IMR-90 (cell line): ENCODE data around the gene MCRIP2. TPM values are rescaled to one million over a fixed set of nuclear protein-coding genes. Genes with fewer than 3 reads are reported as not detected.
A peak's percentile ranks its signal among the peaks of the same experiment; 100 is the strongest.

Experiments used
- ATAC-seq: fragments of 200-7000 bp; cut with Tn5 transposase; 2 replicates; pipeline ENCODE4 v1.9.1; 2020; ENCODE audit warnings: low read depth, mild to moderate bottlenecking, moderate library complexity
- BruUV-seq: library from RNA; stranded (reverse); fragments of 400-500 nt; replicated peaks from 2 replicates; lab custom pipeline; 2021; lab: Mats Ljungman, UMichigan
- CTCF ChIA-PET: fragments of 300-600 bp; formaldehyde crosslinking; extraction: SDS; loops from one replicate; lab custom pipeline; 2021; ENCODE audit warnings: antibody characterized with exemption; lab: Yijun Ruan, JAX
- POLR2A ChIA-PET: fragments of 300-600 bp; sonication (Branson Sonifier 250); formaldehyde crosslinking; loops from one replicate; lab custom pipeline; 2022; ENCODE audit warnings: antibody characterized with exemption; ENCODE audit not compliant: unreplicated experiment; lab: Charles Lee
- DNase-seq: peaks from one replicate; pipeline ENCODE4 v3.0.0; 2013
- H2AFZ ChIP-seq: replicated peaks from 2 replicates; pipeline ENCODE3; 2013; ENCODE audit warnings: low read length, mild to moderate bottlenecking; ENCODE audit not compliant: poor library complexity
- H2AK5ac ChIP-seq: 2 replicates; pipeline ENCODE4 v1.6.1; 2013; ENCODE audit warnings: low read depth, low read length, inconsistent platforms
- H2AK9ac ChIP-seq: replicated peaks from 2 replicates; pipeline ENCODE3; 2013; ENCODE audit warnings: mild to moderate bottlenecking, low read depth, low read length, moderate library complexity; ENCODE audit not compliant: poor library complexity
- H2BK120ac ChIP-seq: 2 replicates; pipeline ENCODE4 v1.6.1; 2013; ENCODE audit warnings: low read depth, low read length, inconsistent platforms
- H2BK15ac ChIP-seq: 3 replicates; pipeline ENCODE4 v1.6.1; 2013; ENCODE audit warnings: low read depth, low read length, inconsistent platforms
- H2BK20ac ChIP-seq: 2 replicates; pipeline ENCODE4 v1.6.1; 2013; ENCODE audit warnings: low read depth, mild to moderate bottlenecking, inconsistent platforms, low read length, moderate library complexity
- H2BK5ac ChIP-seq: 2 replicates; pipeline ENCODE4 v1.6.1; 2013; ENCODE audit warnings: mild to moderate bottlenecking, low read depth, low read length, inconsistent platforms; ENCODE audit not compliant: poor library complexity, severe bottlenecking
- H3K14ac ChIP-seq: replicated peaks from 2 replicates; pipeline ENCODE4 v1.6.1; 2013; ENCODE audit warnings: low read depth, low read length, inconsistent platforms
- H3K18ac ChIP-seq: 2 replicates; pipeline ENCODE4 v1.6.1; 2013; ENCODE audit warnings: low read depth, low read length, control low read depth
- H3K23ac ChIP-seq: 2 replicates; pipeline ENCODE4 v1.6.1; 2013; ENCODE audit warnings: low read depth, low read length, inconsistent platforms
- H3K27ac ChIP-seq: 2 replicates; pipeline ENCODE4 v1.5.1; 2013; ENCODE audit warnings: mild to moderate bottlenecking, control low read depth, low read length; ENCODE audit not compliant: insufficient read depth
- H3K27me3 ChIP-seq: 2 replicates; pipeline ENCODE4 v1.6.1; 2013; ENCODE audit warnings: low read length; ENCODE audit not compliant: control insufficient read depth, insufficient read depth
- H3K36me3 ChIP-seq: 2 replicates; pipeline ENCODE4 v1.6.1; 2013; ENCODE audit warnings: low read length, mixed read lengths; ENCODE audit not compliant: control insufficient read depth, insufficient read depth
- H3K4ac ChIP-seq: 2 replicates; pipeline ENCODE4 v1.6.1; 2013; ENCODE audit warnings: low read depth, low read length, inconsistent platforms
- H3K4me1 ChIP-seq: 2 replicates; pipeline ENCODE4 v1.6.1; 2013; ENCODE audit warnings: low read length, mixed read lengths; ENCODE audit not compliant: control insufficient read depth, insufficient read depth
- H3K4me2 ChIP-seq: 2 replicates; pipeline ENCODE4 v1.6.1; 2013; ENCODE audit warnings: low read depth, mild to moderate bottlenecking, control low read depth, low read length, moderate library complexity
- H3K4me3 ChIP-seq: 2 replicates; pipeline ENCODE4 v1.5.1; 2013; ENCODE audit warnings: low read depth, mild to moderate bottlenecking, control low read depth, low read length, moderate library complexity; ENCODE audit not compliant: insufficient read depth
- H3K56ac ChIP-seq: 2 replicates; pipeline ENCODE4 v1.6.1; 2013; ENCODE audit warnings: low read length, inconsistent platforms; ENCODE audit not compliant: insufficient read depth; ENCODE audit errors: extremely low read depth
- H3K79me1 ChIP-seq, 2 experiments: 2 replicates each; pipeline ENCODE4 v1.6.1; 2013; ENCODE audit warnings: low read length in 2 of 2, inconsistent platforms in 1 of 2, low read depth in 1 of 2
- H3K9ac ChIP-seq: 2 replicates; pipeline ENCODE4 v1.6.1; 2013; ENCODE audit warnings: low read depth, low read length, control low read depth
- H3K9me1 ChIP-seq: 2 replicates; pipeline ENCODE4 v1.6.1; 2013; ENCODE audit warnings: low read length, inconsistent platforms; ENCODE audit not compliant: insufficient read depth
- H3K9me3 ChIP-seq: 2 replicates; pipeline ENCODE4 v1.6.1; 2013; ENCODE audit warnings: low read length; ENCODE audit not compliant: control insufficient read depth, insufficient read depth
- H4K20me1 ChIP-seq: 2 replicates; pipeline ENCODE4 v1.6.1; 2013; ENCODE audit warnings: low read length, inconsistent platforms; ENCODE audit not compliant: insufficient read depth
- H4K5ac ChIP-seq: 2 replicates; pipeline ENCODE4 v1.6.1; 2013; ENCODE audit warnings: mild to moderate bottlenecking, low read depth, low read length, control low read depth
- H4K8ac ChIP-seq, 2 experiments: 2 replicates each; pipeline ENCODE4 v1.6.1; 2013; ENCODE audit warnings: low read depth in 2 of 2, low read length in 2 of 2, control low read depth in 1 of 2, inconsistent platforms in 1 of 2
- H4K91ac ChIP-seq: 2 replicates; pipeline ENCODE4 v1.6.1; 2013; ENCODE audit warnings: low read depth, low read length, inconsistent platforms; ENCODE audit not compliant: insufficient read depth
- BHLHE40 ChIP-seq: fragments of 150-350 bp; IDR thresholded peaks from 2 replicates; pipeline ENCODE4 v1.6.1; 2016; ENCODE audit warnings: mild to moderate bottlenecking, low read depth, low read length
- CEBPB ChIP-seq: IDR thresholded peaks from 2 replicates; pipeline ENCODE4 v1.6.1; 2012; ENCODE audit warnings: low read depth, low read length, improper control_type of control experiment
- CHD1 ChIP-seq: IDR thresholded peaks from 2 replicates; pipeline ENCODE4 v1.6.1; 2012; ENCODE audit warnings: low read depth, low read length, improper control_type of control experiment
- MAFK ChIP-seq: IDR thresholded peaks from 2 replicates; pipeline ENCODE4 v1.6.1; 2012; ENCODE audit warnings: low read depth, low read length, improper control_type of control experiment
- MAZ ChIP-seq: IDR thresholded peaks from 2 replicates; pipeline ENCODE4 v1.6.1; 2012; ENCODE audit warnings: low read depth, mild to moderate bottlenecking, low read length, improper control_type of control experiment, moderate library complexity, borderline replicate concordance
- MXI1 ChIP-seq: IDR thresholded peaks from 2 replicates; pipeline ENCODE4 v1.6.1; 2012; ENCODE audit warnings: low read depth, mild to moderate bottlenecking, low read length, moderate library complexity, borderline replicate concordance
- NFE2L2 ChIP-seq: fragments of 150-350 bp; IDR thresholded peaks from 2 replicates; pipeline ENCODE4 v1.6.1; 2016; ENCODE audit warnings: low read depth, mild to moderate bottlenecking, low read length
- POLR2A ChIP-seq: IDR thresholded peaks from 2 replicates; pipeline ENCODE4 v1.6.1; 2012; ENCODE audit warnings: mild to moderate bottlenecking, low read depth, low read length
- RAD21 ChIP-seq: IDR thresholded peaks from 2 replicates; pipeline ENCODE4 v1.6.1; 2012; ENCODE audit warnings: low read length, improper control_type of control experiment
- RCOR1 ChIP-seq: IDR thresholded peaks from 2 replicates; pipeline ENCODE4 v1.6.1; 2012; ENCODE audit warnings: mild to moderate bottlenecking, low read length, improper control_type of control experiment; ENCODE audit not compliant: insufficient replicate concordance
- RFX5 ChIP-seq: IDR thresholded peaks from 2 replicates; pipeline ENCODE4 v1.8.0; 2012; ENCODE audit warnings: low read depth, mild to moderate bottlenecking, low read length, moderate library complexity
- SMC3 ChIP-seq: fragments of 150-350 bp; IDR thresholded peaks from 2 replicates; pipeline ENCODE4 v1.6.1; 2016; ENCODE audit warnings: low read depth, mild to moderate bottlenecking, antibody characterized with exemption, low read length, moderate library complexity
- WGBS, 2 experiments: methylation state at CpG; one replicate each; pipeline versions ENCODE4 v1.1.5 to v1.1.7; 2013; ENCODE audit warnings: missing lambda C conversion rate in 2 of 2; ENCODE audit not compliant: insufficient read length in 1 of 2; ENCODE audit errors: extremely low coverage in 2 of 2; 5-methylcytosine and 5-hydroxymethylcytosine counted together
- dilution Hi-C: fragments of 300-500 bp; cut with HindIII; formaldehyde crosslinking; loops from one replicate; pipeline ENCODE4 v1.14.3; 2018; ENCODE audit warnings: low sequenced_read_pairs; ENCODE audit not compliant: unreplicated experiment
- in situ Hi-C: fragments of 300-500 bp; cut with MboI; formaldehyde crosslinking; loops from 3 replicates; pipeline ENCODE4 v1.14.3; 2019; ENCODE audit warnings: low sequenced_read_pairs, inconsistent platforms, mixed read lengths
- intact Hi-C: fragments of 100-400 bp; cut with micrococcal nuclease; formaldehyde crosslinking; loops from 2 replicates; pipeline ENCODE4 v1.10.0; 2022
- polyA plus RNA-seq, 3 experiments: library from polyadenylated mRNA; depleted of rRNA; stranded (reverse); fragments of >200 nt; gene quantifications; 2 replicates each; pipeline ENCODE4 v1.2.3, GENCODE V29; 2012; ENCODE audit warnings: low replicate concordance in 1 of 3
- total RNA-seq: library from RNA; depleted of rRNA; stranded (reverse); fragments of >200 nt; gene quantifications from 2 replicates; pipeline ENCODE4 v1.2.3, GENCODE V29; 2012
- TF ChIP-seq, protein P1 (sequence below): fragments of 150-350 bp; IDR thresholded peaks from 2 replicates; pipeline ENCODE4 v1.6.1; 2017; ENCODE audit warnings: mild to moderate bottlenecking, antibody characterized with exemption, low read length, low read depth
- TF ChIP-seq, protein P2 (sequence below): fragments of 150-350 bp; IDR thresholded peaks from 2 replicates; pipeline ENCODE4 v1.6.1; 2016; ENCODE audit warnings: low read depth, mild to moderate bottlenecking, low read length, moderate library complexity, borderline replicate concordance

The MCRIP2 gene
- total and polyA plus RNA-seq, 2 of the 4 experiments (the other 2 are of a cell fraction), result 6.3 to 19.6 TPM

DNA sequence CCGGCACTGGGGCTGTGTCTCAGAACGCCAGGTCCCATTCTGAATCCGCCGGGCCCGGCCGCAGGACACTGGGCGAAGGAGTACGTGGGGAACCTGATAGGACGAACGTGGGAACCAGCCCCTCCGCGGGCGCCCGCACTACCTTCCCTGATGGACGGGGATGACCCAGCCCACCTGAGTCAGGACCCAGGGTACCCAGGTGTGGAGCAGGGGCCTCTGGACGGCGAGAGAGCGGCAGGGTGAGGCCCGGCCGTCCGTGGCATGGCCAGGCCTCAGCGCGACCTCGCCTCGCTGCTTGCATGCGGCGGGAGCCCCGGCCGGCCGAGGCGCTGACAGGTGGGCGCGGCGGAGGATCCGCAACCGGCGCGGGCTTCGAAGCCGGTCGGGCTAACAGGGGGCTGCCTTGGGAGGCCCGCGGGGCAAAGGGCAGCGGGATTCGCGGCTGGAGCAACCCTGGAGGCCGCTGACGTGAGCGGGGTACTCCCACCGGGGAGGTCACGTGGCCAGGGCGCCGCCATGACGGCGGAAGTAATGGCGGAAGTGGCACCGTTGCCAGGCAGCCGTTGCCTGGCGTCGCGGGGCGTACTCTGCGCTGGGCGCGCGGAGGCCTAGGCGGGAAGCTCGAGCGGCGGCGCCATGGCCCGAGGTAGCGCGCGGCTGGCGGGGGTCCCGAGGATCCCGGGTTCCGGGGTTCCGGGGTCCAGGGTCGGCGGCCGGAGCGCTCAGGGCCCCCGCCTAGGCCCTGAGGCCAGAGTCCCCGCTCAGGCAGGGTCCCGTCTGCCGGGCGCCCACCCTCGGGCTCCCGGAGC lies 7.4 kb downstream of the MCRIP2 start, which contains the start of gene WDR90:
WDR90 (plus strand) TSS at position 585 of the 809 bp plus-strand sequence; CDS start at position 637, 52 bp downstream.
- POLR2A ChIA-PET, result no interaction called here
- intact Hi-C loops (no loop called here), dilution Hi-C loops (no loop called here), in situ Hi-C loops (loop anchor here (10.0 kb wide), 1 partner anchor 254 kb away; the partner anchor contains the start of gene NME4)
- peak within 1 kb of the TSS; percentile 85 for H3K4ac ChIP-seq
- peak within 1 kb of the TSS; percentile 85 for H3K27ac ChIP-seq
- H3K36me3 ChIP-seq, result peaks cover 3% of the 10 kb centered on the region; the same call in 1 of the 2 replicates
- peak within 1 kb of the TSS; percentile 96 for H2AFZ ChIP-seq
- H2BK5ac ChIP-seq, result peak within 1 kb of the TSS; percentile 90
- H2BK15ac ChIP-seq, result no peak within 1 kb of the TSS
- no peaks in the 10 kb centered on the region for H3K9me3 ChIP-seq
- peak within 1 kb of the TSS; percentile 99 for H3K4me2 ChIP-seq
- no peak within 1 kb of the TSS for H2BK120ac ChIP-seq
- CTCF ChIA-PET, result no interaction called here
- peak within 1 kb of the TSS; percentile 98 for H2AK9ac ChIP-seq
- BruUV-seq, result no TSS peak
- peak within 1 kb of the TSS; percentile 59 for H3K4me3 ChIP-seq
- H2AK5ac ChIP-seq, result peak within 1 kb of the TSS; percentile 50
- H3K9me1 ChIP-seq, result peaks cover 15% of the 10 kb centered on the region
- peak within 1 kb of the TSS; percentile 85 for H4K5ac ChIP-seq
- H3K23ac ChIP-seq, result peak within 1 kb of the TSS; percentile 76
- H3K27me3 ChIP-seq, result no peaks in the 10 kb centered on the region
- ATAC-seq, result peak; percentile 88
- H3K4me1 ChIP-seq, result peaks cover 14% of the 10 kb centered on the region
- peak within 1 kb of the TSS; percentile 68; the same call in 1 of the 2 replicates for H4K91ac ChIP-seq
- H3K79me1 ChIP-seq, result peaks cover 10 to 46% of the 10 kb centered on the region in 2 experiments; a peak in 3 of 4 replicates
- H2BK20ac ChIP-seq, result no peak within 1 kb of the TSS
- H4K8ac ChIP-seq, result peak within 1 kb of the TSS; percentile 70 to 80
- 1% methylated on average over 57 of the region's 91 CpGs; no CpG with 5 or more reads in 1 of the 2 experiments for WGBS, 2 experiments
- no peaks in the 10 kb centered on the region for H4K20me1 ChIP-seq
- peak within 1 kb of the TSS; percentile 66 for H3K14ac ChIP-seq
- peak; percentile 86 for DNase-seq
- peak within 1 kb of the TSS; percentile 79 for H3K9ac ChIP-seq
- peak within 1 kb of the TSS; percentile 53 for H3K56ac ChIP-seq
- no peak within 1 kb of the TSS for H3K18ac ChIP-seq
- peak; percentile 52 for TF ChIP-seq POLR2A
- TF ChIP-seq RCOR1, result no peak
- TF ChIP-seq, protein P1, sequence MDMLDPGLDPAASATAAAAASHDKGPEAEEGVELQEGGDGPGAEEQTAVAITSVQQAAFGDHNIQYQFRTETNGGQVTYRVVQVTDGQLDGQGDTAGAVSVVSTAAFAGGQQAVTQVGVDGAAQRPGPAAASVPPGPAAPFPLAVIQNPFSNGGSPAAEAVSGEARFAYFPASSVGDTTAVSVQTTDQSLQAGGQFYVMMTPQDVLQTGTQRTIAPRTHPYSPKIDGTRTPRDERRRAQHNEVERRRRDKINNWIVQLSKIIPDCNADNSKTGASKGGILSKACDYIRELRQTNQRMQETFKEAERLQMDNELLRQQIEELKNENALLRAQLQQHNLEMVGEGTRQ, result peak; percentile 97
- TF ChIP-seq CEBPB, result 0 out of 2 replicates have a peak, but pooled peaks have one; percentile 3
- TF ChIP-seq, protein P2, sequence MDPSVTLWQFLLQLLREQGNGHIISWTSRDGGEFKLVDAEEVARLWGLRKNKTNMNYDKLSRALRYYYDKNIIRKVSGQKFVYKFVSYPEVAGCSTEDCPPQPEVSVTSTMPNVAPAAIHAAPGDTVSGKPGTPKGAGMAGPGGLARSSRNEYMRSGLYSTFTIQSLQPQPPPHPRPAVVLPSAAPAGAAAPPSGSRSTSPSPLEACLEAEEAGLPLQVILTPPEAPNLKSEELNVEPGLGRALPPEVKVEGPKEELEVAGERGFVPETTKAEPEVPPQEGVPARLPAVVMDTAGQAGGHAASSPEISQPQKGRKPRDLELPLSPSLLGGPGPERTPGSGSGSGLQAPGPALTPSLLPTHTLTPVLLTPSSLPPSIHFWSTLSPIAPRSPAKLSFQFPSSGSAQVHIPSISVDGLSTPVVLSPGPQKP, result 0 out of 2 replicates have a peak, but pooled peaks have one; percentile 15
- TF ChIP-seq RFX5, result no peak
- TF ChIP-seq RAD21, result no peak
- peak; percentile 97 for TF ChIP-seq MXI1
- TF ChIP-seq BHLHE40, result peak; percentile 41; the same call in 1 of the 2 replicates
- TF ChIP-seq CHD1, result no peak
- TF ChIP-seq NFE2L2, result no peak
- TF ChIP-seq MAZ, result peak; percentile 29; the same call in 1 of the 2 replicates
- TF ChIP-seq MAFK, result no peak
- no peak for TF ChIP-seq SMC3
